Measurements from ENCODE around the gene BCL11B.

BCL11B gene

GRCh38 chr14:99137001-99137700 lies 134.8 kb downstream of the BCL11B start:
- Histone ChIP-seq H2AFZ (ENCODE audit: low read depth, low read length, severe bottlenecking) (no peak overlapping the region), H3K36me3 (ENCODE audit: low read length) (no peaks in the 10 kb centered on the region), H3K4me2 (ENCODE audit: low read depth, low read length, poor library complexity, severe bottlenecking) (no peak overlapping the region), H3K27me3 (ENCODE audit: low read length) (no peaks in the 10 kb centered on the region), H3K79me2 (ENCODE audit: insufficient read depth, low read length) (no peaks in the 10 kb centered on the region), H3K9me3 (ENCODE audit: insufficient read depth, low read length) (no peaks in the 10 kb centered on the region), H3K4me3 (ENCODE audit: insufficient read depth, low read length, poor library complexity, severe bottlenecking) (no peak overlapping the region), H3K27ac (ENCODE audit: low read depth, low read length) (no peak overlapping the region), H3K9ac (ENCODE audit: low read length) (no peak overlapping the region), H3F3A (ENCODE audit: insufficient read depth) (no peaks in the 10 kb centered on the region), H3K9me2 (replicated peaks; ENCODE audit: insufficient read depth, low read length) (no peaks in the 10 kb centered on the region), H4K20me1 (ENCODE audit: low read depth, low read length) (no peaks in the 10 kb centered on the region)
- TF ChIP-seq, protein P1, sequence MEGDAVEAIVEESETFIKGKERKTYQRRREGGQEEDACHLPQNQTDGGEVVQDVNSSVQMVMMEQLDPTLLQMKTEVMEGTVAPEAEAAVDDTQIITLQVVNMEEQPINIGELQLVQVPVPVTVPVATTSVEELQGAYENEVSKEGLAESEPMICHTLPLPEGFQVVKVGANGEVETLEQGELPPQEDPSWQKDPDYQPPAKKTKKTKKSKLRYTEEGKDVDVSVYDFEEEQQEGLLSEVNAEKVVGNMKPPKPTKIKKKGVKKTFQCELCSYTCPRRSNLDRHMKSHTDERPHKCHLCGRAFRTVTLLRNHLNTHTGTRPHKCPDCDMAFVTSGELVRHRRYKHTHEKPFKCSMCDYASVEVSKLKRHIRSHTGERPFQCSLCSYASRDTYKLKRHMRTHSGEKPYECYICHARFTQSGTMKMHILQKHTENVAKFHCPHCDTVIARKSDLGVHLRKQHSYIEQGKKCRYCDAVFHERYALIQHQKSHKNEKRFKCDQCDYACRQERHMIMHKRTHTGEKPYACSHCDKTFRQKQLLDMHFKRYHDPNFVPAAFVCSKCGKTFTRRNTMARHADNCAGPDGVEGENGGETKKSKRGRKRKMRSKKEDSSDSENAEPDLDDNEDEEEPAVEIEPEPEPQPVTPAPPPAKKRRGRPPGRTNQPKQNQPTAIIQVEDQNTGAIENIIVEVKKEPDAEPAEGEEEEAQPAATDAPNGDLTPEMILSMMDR (IDR thresholded peaks at IDR 0.05; ENCODE audit: insufficient read depth, low read length, poor library complexity, severe bottlenecking), result no peak
- TF ChIP-seq EZH2phosphoT487 (conservative IDR thresholded peaks at IDR 0.05; ENCODE audit: low read length), result no peak

DNA sequence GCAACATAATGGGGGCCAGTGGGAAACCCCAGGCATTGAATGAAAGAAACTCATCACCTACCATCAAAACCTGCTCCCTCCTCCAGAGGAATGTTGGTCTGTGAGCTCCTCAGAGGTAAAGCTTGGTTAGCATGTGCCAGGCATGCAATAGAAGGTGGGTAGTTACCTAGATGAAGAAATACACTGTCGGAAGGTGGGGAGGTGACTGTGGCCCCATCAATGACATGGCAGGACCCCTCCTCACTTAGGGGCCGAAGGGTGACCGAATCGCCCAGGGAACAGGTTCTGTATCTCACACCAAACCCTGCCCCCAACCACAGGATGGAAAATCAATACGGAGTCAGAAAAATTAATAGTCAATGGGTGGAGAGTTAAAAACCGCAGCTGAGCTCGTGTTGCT lies 135.6 kb downstream of the BCL11B start:
- H4K20me1 ChIP-seq (ENCODE audit: low read depth, low read length), result no peaks in the 10 kb centered on the region
- no peak overlapping the region for H3K4me3 ChIP-seq (ENCODE audit: insufficient read depth, low read length, poor library complexity, severe bottlenecking)
- H3K27me3 ChIP-seq (ENCODE audit: low read length), result no peaks in the 10 kb centered on the region
- H3K9me2 ChIP-seq (replicated peaks; ENCODE audit: insufficient read depth, low read length), result no peaks in the 10 kb centered on the region
- H3K9ac ChIP-seq (ENCODE audit: low read length), result no peak overlapping the region
- no peaks in the 10 kb centered on the region for H3K36me3 ChIP-seq (ENCODE audit: low read length)
- no peaks in the 10 kb centered on the region for H3K9me3 ChIP-seq (ENCODE audit: insufficient read depth, low read length)
- no peaks in the 10 kb centered on the region for H3F3A ChIP-seq (ENCODE audit: insufficient read depth)
- no peak overlapping the region for H3K27ac ChIP-seq (ENCODE audit: low read depth, low read length)
- H2AFZ ChIP-seq (ENCODE audit: low read depth, low read length, severe bottlenecking), result no peak overlapping the region
- no peaks in the 10 kb centered on the region for H3K79me2 ChIP-seq (ENCODE audit: insufficient read depth, low read length)
- no peak overlapping the region for H3K4me2 ChIP-seq (ENCODE audit: low read depth, low read length, poor library complexity, severe bottlenecking)
- no peak for TF ChIP-seq EZH2phosphoT487 (conservative IDR thresholded peaks at IDR 0.05; ENCODE audit: low read length)
- TF ChIP-seq, protein P1 (IDR thresholded peaks at IDR 0.05; ENCODE audit: insufficient read depth, low read length, poor library complexity, severe bottlenecking), result no peak

DNA sequence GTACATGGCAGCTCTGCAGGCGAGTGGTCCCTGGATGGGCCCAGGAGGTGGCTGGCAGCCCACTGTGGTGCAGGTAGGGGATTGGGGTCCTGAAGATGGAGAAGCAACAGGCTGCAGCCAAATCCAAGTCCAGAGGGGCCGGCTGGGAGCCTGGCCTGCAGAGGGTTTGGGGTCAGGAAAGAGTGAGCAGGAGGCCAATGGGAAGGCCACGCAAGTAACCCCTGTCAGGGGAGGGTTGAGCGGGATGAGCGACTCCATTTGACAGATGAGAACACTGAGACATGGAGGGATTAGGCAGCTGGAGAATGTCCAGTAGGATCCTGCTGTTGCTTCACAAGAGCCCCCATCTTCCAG lies 136.0 kb downstream of the BCL11B start:
- Histone ChIP-seq H4K20me1 (ENCODE audit: low read depth, low read length) (no peaks in the 10 kb centered on the region), H3K9ac (ENCODE audit: low read length) (no peak overlapping the region), H3K4me3 (ENCODE audit: insufficient read depth, low read length, poor library complexity, severe bottlenecking) (no peak overlapping the region), H2AFZ (ENCODE audit: low read depth, low read length, severe bottlenecking) (no peak overlapping the region), H3K9me2 (replicated peaks; ENCODE audit: insufficient read depth, low read length) (no peaks in the 10 kb centered on the region), H3K36me3 (ENCODE audit: low read length) (no peaks in the 10 kb centered on the region), H3K27ac (ENCODE audit: low read depth, low read length) (no peak overlapping the region), H3K79me2 (ENCODE audit: insufficient read depth, low read length) (no peaks in the 10 kb centered on the region), H3K9me3 (ENCODE audit: insufficient read depth, low read length) (no peaks in the 10 kb centered on the region), H3K4me2 (ENCODE audit: low read depth, low read length, poor library complexity, severe bottlenecking) (no peak overlapping the region), H3K27me3 (ENCODE audit: low read length) (no peaks in the 10 kb centered on the region), H3F3A (ENCODE audit: insufficient read depth) (no peaks in the 10 kb centered on the region)
- TF ChIP-seq, protein P1 (IDR thresholded peaks at IDR 0.05; ENCODE audit: insufficient read depth, low read length, poor library complexity, severe bottlenecking), result no peak

All from SU-DHL-6 (cell line).